Activated naive CD8-positive, alpha-beta T cell (primary cell): ENCODE results near the gene PTBP1.

Experiments used
- H3K27ac Mint-ChIP-seq: one replicate; pipeline ENCODE4 v1.8.0; 2021; ENCODE audit warnings: mixed read lengths
- H3K27me3 Mint-ChIP-seq: one replicate; pipeline ENCODE4 v1.8.0; 2021; ENCODE audit warnings: mixed read lengths
- H3K36me3 Mint-ChIP-seq: one replicate; pipeline ENCODE4 v1.8.0; 2021; ENCODE audit warnings: mixed read lengths
- H3K4me1 Mint-ChIP-seq: one replicate; pipeline ENCODE4 v1.8.0; 2021; ENCODE audit warnings: low read depth, mixed read lengths
- H3K4me3 Mint-ChIP-seq: one replicate; pipeline ENCODE4 v1.8.0; 2021; ENCODE audit warnings: mild to moderate bottlenecking, mixed read lengths
- H3K9me3 Mint-ChIP-seq: one replicate; pipeline ENCODE4 v1.8.0; 2021; ENCODE audit warnings: low read depth, mixed read lengths

The PTBP1 gene

DNA sequence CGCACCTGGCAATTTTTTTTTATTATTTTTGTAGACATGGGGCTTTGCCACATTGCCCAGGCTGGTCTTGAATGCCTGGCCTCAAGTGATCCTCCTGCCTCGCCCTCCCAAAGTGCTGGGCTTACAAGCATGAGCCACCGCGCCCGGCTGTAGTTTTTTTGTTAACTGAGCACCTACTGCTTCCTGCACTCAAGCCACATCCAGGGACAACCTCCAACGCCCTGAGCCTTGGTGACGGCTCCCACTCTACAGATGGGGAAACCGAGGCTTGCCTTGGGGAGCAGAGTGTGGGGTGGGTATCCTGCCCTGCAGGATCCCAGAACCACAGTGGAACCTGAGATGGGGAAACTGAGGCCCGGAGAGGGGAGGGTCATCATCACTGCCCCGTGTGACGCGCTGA, 57.9 kb downstream of the PTBP1 start:
- H3K9me3 Mint-ChIP-seq, result no peaks in the 10 kb centered on the region
- no peaks in the 10 kb centered on the region for H3K27me3 Mint-ChIP-seq
- H3K4me1 Mint-ChIP-seq, result peaks cover 2% of the 10 kb centered on the region
- no peaks in the 10 kb centered on the region for H3K36me3 Mint-ChIP-seq
- H3K4me3 Mint-ChIP-seq, result no peak overlapping the region
- no peak overlapping the region for H3K27ac Mint-ChIP-seq

DNA sequence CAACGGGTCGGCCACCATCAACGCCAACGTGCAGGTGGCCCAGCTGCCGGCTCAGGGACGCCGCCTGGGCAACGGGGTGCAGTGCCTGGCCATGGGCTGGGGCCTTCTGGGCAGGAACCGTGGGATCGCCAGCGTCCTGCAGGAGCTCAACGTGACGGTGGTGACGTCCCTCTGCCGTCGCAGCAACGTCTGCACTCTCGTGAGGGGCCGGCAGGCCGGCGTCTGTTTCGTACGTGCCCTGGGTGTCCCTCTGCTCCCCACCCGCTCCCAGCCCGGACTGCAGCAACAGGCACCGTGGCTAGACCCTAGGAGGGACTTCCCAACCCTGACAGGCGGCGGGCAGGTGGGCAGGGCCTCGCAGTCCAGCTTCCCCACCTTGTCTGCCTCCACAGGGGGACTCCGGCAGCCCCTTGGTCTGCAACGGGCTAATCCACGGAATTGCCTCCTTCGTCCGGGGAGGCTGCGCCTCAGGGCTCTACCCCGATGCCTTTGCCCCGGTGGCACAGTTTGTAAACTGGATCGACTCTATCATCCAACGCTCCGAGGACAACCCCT, 58.4 kb downstream of the PTBP1 start:
- H3K9me3 Mint-ChIP-seq, result no peaks in the 10 kb centered on the region
- no peaks in the 10 kb centered on the region for H3K27me3 Mint-ChIP-seq
- H3K36me3 Mint-ChIP-seq, result no peaks in the 10 kb centered on the region
- no peak overlapping the region for H3K27ac Mint-ChIP-seq
- peaks cover 2% of the 10 kb centered on the region for H3K4me1 Mint-ChIP-seq
- H3K4me3 Mint-ChIP-seq, result no peak overlapping the region

DNA sequence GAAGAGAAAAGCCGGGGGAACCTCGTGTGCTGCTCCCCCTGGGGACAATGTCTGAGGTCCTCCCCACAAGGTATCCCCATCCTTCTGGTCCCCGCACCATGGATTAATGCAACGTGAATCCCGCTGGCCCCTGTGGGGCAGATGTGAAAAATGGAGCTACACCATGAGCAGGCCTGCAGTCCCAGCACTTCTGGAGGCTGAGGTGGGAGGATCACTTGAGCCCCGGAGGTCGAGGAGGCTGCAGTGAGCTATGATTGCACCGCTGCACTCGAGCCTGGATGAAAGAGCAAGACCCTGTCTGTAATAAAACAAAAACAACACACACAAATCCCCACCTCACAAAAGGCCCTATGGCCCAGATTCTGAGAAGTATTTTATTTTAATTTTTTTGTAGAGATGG, 61.0 kb downstream of the PTBP1 start:
- no peaks in the 10 kb centered on the region for H3K36me3 Mint-ChIP-seq
- H3K4me1 Mint-ChIP-seq, result peaks cover 8% of the 10 kb centered on the region
- no peaks in the 10 kb centered on the region for H3K27me3 Mint-ChIP-seq
- H3K9me3 Mint-ChIP-seq, result no peaks in the 10 kb centered on the region
- no peak overlapping the region for H3K4me3 Mint-ChIP-seq
- no peak overlapping the region for H3K27ac Mint-ChIP-seq

DNA sequence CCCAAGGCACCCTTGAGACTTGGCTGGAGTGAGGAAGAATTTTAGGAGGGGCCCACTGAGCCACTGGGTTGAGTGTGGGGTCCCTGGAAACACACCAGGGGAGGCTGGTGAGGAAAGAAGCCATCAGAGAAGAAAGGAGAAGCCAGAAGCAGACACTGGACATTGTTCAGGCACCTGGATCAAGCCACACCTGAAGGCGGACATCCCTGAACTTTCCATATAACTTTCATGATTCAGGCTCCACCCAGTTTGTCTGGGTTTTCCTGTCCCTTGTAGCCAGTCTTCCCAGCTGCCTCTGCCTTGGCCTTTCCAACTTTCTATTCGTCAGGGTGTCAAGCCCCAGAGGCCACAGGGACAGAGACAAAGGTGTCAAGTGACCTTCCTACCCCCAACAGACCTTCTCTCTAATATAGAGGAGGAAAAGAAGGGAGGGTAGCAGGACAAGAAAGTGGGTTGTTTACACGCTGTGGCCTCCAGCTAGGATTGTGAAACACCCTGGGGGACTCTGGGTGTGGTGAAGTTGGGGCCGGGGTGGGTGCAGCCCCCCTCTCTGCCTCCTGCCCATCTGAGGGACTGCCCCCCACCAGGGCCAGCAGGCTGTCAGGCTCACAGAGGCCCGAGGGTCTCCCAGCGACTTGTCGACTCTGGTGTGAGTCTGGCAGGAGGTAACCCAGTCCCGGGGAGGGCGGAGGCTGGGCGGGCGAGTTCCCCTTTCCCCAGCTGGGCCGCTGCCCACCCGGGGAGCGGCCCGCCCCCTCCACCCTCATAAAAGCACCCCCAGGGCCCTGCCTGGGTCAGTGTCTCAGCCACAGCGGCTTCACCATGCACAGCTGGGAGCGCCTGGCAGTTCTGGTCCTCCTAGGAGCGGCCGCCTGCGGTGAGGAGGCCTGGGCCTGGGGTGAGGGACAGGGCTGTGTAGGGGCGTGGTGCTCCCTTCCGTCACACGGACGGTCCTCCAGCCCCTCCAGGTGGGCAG, 61.9 kb downstream of the PTBP1 start, which contains the start of gene CFD:
Gene CFD (plus strand): TSS at position 797 of the 976 bp plus-strand sequence. CDS start 26 bp downstream, at position 823.
- H3K27me3 Mint-ChIP-seq, result no peaks in the 10 kb centered on the region
- peaks cover 14% of the 10 kb centered on the region for H3K4me1 Mint-ChIP-seq
- H3K9me3 Mint-ChIP-seq, result no peaks in the 10 kb centered on the region
- no peaks in the 10 kb centered on the region for H3K36me3 Mint-ChIP-seq
- no peak within 1 kb of the TSS for H3K27ac Mint-ChIP-seq
- peak within 1 kb of the TSS; percentile 20 for H3K4me3 Mint-ChIP-seq

DNA sequence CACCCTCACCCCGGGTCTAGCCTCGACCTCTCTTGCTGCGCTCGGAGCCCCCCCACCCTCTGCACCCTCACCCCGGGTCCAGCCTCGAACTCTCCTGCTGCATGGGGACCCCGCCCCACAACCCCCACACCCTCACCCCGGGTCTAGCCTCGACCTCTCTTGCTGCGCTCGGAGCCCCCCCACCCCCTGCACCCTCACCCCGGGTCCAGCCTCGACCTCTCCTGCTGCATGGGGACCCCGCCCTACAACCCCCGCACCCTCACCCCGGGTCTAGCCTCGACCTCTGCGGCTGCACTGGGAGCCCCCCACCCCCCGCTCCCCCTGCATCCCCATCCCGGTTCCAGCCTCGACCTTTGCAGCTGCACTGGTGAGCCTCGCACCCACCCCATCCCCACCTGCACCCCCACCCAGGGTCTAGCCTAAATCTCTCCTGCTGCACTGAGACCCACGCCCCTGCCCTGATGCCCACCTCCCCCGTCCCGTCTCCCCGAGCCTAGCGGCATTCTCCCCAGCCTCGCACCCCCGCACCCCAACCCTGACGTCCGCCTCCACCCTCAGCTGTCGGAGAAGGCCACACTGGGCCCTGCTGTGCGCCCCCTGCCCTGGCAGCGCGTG, 64.0 kb downstream of the PTBP1 start:
- H3K4me3 Mint-ChIP-seq, result no peak overlapping the region
- no peaks in the 10 kb centered on the region for H3K27me3 Mint-ChIP-seq
- H3K4me1 Mint-ChIP-seq, result peaks cover 14% of the 10 kb centered on the region
- no peaks in the 10 kb centered on the region for H3K9me3 Mint-ChIP-seq
- H3K36me3 Mint-ChIP-seq, result no peaks in the 10 kb centered on the region
- H3K27ac Mint-ChIP-seq, result no peak overlapping the region
